IMR-90 (cell line): ENCODE data around the gene PLXNA4. TPM values are rescaled to one million over a fixed set of nuclear protein-coding genes. Genes with fewer than 3 reads are reported as not detected.

Experiments
- ATAC-seq: fragments of 200-7000 bp; cut with Tn5 transposase; 2 replicates; pipeline ENCODE4 v1.9.1; 2020; ENCODE audit warnings: low read depth, mild to moderate bottlenecking, moderate library complexity
- BruUV-seq: library from RNA; stranded (reverse); fragments of 400-500 nt; replicated peaks from 2 replicates; lab custom pipeline; 2021; lab: Mats Ljungman, UMichigan
- CTCF ChIA-PET: fragments of 300-600 bp; formaldehyde crosslinking; extraction: SDS; loops from one replicate; lab custom pipeline; 2021; ENCODE audit warnings: antibody characterized with exemption; lab: Yijun Ruan, JAX
- POLR2A ChIA-PET: fragments of 300-600 bp; sonication (Branson Sonifier 250); formaldehyde crosslinking; loops from one replicate; lab custom pipeline; 2022; ENCODE audit warnings: antibody characterized with exemption; ENCODE audit not compliant: unreplicated experiment; lab: Charles Lee
- DNase-seq: peaks from one replicate; pipeline ENCODE4 v3.0.0; 2013
- H2AFZ ChIP-seq: replicated peaks from 2 replicates; pipeline ENCODE3; 2013; ENCODE audit warnings: low read length, mild to moderate bottlenecking; ENCODE audit not compliant: poor library complexity
- H2AK5ac ChIP-seq: 2 replicates; pipeline ENCODE4 v1.6.1; 2013; ENCODE audit warnings: low read depth, low read length, inconsistent platforms
- H2AK9ac ChIP-seq: replicated peaks from 2 replicates; pipeline ENCODE3; 2013; ENCODE audit warnings: mild to moderate bottlenecking, low read depth, low read length, moderate library complexity; ENCODE audit not compliant: poor library complexity
- H2BK120ac ChIP-seq: 2 replicates; pipeline ENCODE4 v1.6.1; 2013; ENCODE audit warnings: low read depth, low read length, inconsistent platforms
- H2BK15ac ChIP-seq: 3 replicates; pipeline ENCODE4 v1.6.1; 2013; ENCODE audit warnings: low read depth, low read length, inconsistent platforms
- H2BK20ac ChIP-seq: 2 replicates; pipeline ENCODE4 v1.6.1; 2013; ENCODE audit warnings: low read depth, mild to moderate bottlenecking, inconsistent platforms, low read length, moderate library complexity
- H2BK5ac ChIP-seq: 2 replicates; pipeline ENCODE4 v1.6.1; 2013; ENCODE audit warnings: mild to moderate bottlenecking, low read depth, low read length, inconsistent platforms; ENCODE audit not compliant: poor library complexity, severe bottlenecking
- H3K14ac ChIP-seq: replicated peaks from 2 replicates; pipeline ENCODE4 v1.6.1; 2013; ENCODE audit warnings: low read depth, low read length, inconsistent platforms
- H3K18ac ChIP-seq: 2 replicates; pipeline ENCODE4 v1.6.1; 2013; ENCODE audit warnings: low read depth, low read length, control low read depth
- H3K23ac ChIP-seq: 2 replicates; pipeline ENCODE4 v1.6.1; 2013; ENCODE audit warnings: low read depth, low read length, inconsistent platforms
- H3K27ac ChIP-seq: 2 replicates; pipeline ENCODE4 v1.5.1; 2013; ENCODE audit warnings: mild to moderate bottlenecking, control low read depth, low read length; ENCODE audit not compliant: insufficient read depth
- H3K27me3 ChIP-seq: 2 replicates; pipeline ENCODE4 v1.6.1; 2013; ENCODE audit warnings: low read length; ENCODE audit not compliant: control insufficient read depth, insufficient read depth
- H3K36me3 ChIP-seq: 2 replicates; pipeline ENCODE4 v1.6.1; 2013; ENCODE audit warnings: low read length, mixed read lengths; ENCODE audit not compliant: control insufficient read depth, insufficient read depth
- H3K4ac ChIP-seq: 2 replicates; pipeline ENCODE4 v1.6.1; 2013; ENCODE audit warnings: low read depth, low read length, inconsistent platforms
- H3K4me1 ChIP-seq: 2 replicates; pipeline ENCODE4 v1.6.1; 2013; ENCODE audit warnings: low read length, mixed read lengths; ENCODE audit not compliant: control insufficient read depth, insufficient read depth
- H3K4me2 ChIP-seq: 2 replicates; pipeline ENCODE4 v1.6.1; 2013; ENCODE audit warnings: low read depth, mild to moderate bottlenecking, control low read depth, low read length, moderate library complexity
- H3K4me3 ChIP-seq: 2 replicates; pipeline ENCODE4 v1.5.1; 2013; ENCODE audit warnings: low read depth, mild to moderate bottlenecking, control low read depth, low read length, moderate library complexity; ENCODE audit not compliant: insufficient read depth
- H3K56ac ChIP-seq: 2 replicates; pipeline ENCODE4 v1.6.1; 2013; ENCODE audit warnings: low read length, inconsistent platforms; ENCODE audit not compliant: insufficient read depth; ENCODE audit errors: extremely low read depth
- H3K79me1 ChIP-seq, 2 experiments: 2 replicates each; pipeline ENCODE4 v1.6.1; 2013; ENCODE audit warnings: low read length in 2 of 2, inconsistent platforms in 1 of 2, low read depth in 1 of 2
- H3K9ac ChIP-seq: 2 replicates; pipeline ENCODE4 v1.6.1; 2013; ENCODE audit warnings: low read depth, low read length, control low read depth
- H3K9me1 ChIP-seq: 2 replicates; pipeline ENCODE4 v1.6.1; 2013; ENCODE audit warnings: low read length, inconsistent platforms; ENCODE audit not compliant: insufficient read depth
- H3K9me3 ChIP-seq: 2 replicates; pipeline ENCODE4 v1.6.1; 2013; ENCODE audit warnings: low read length; ENCODE audit not compliant: control insufficient read depth, insufficient read depth
- H4K20me1 ChIP-seq: 2 replicates; pipeline ENCODE4 v1.6.1; 2013; ENCODE audit warnings: low read length, inconsistent platforms; ENCODE audit not compliant: insufficient read depth
- H4K5ac ChIP-seq: 2 replicates; pipeline ENCODE4 v1.6.1; 2013; ENCODE audit warnings: mild to moderate bottlenecking, low read depth, low read length, control low read depth
- H4K8ac ChIP-seq, 2 experiments: 2 replicates each; pipeline ENCODE4 v1.6.1; 2013; ENCODE audit warnings: low read depth in 2 of 2, low read length in 2 of 2, control low read depth in 1 of 2, inconsistent platforms in 1 of 2
- H4K91ac ChIP-seq: 2 replicates; pipeline ENCODE4 v1.6.1; 2013; ENCODE audit warnings: low read depth, low read length, inconsistent platforms; ENCODE audit not compliant: insufficient read depth
- BHLHE40 ChIP-seq: fragments of 150-350 bp; IDR thresholded peaks from 2 replicates; pipeline ENCODE4 v1.6.1; 2016; ENCODE audit warnings: mild to moderate bottlenecking, low read depth, low read length
- CEBPB ChIP-seq: IDR thresholded peaks from 2 replicates; pipeline ENCODE4 v1.6.1; 2012; ENCODE audit warnings: low read depth, low read length, improper control_type of control experiment
- CHD1 ChIP-seq: IDR thresholded peaks from 2 replicates; pipeline ENCODE4 v1.6.1; 2012; ENCODE audit warnings: low read depth, low read length, improper control_type of control experiment
- CTCF ChIP-seq: conservative IDR thresholded peaks from 2 replicates; pipeline ENCODE4 v1.5.1; 2012; ENCODE audit warnings: mild to moderate bottlenecking, low read depth, low read length, improper control_type of control experiment
- FOS ChIP-seq: fragments of 150-350 bp; IDR thresholded peaks from 2 replicates; pipeline ENCODE4 v1.6.1; 2016; ENCODE audit warnings: low read depth, low read length
- MAFK ChIP-seq: IDR thresholded peaks from 2 replicates; pipeline ENCODE4 v1.6.1; 2012; ENCODE audit warnings: low read depth, low read length, improper control_type of control experiment
- MXI1 ChIP-seq: IDR thresholded peaks from 2 replicates; pipeline ENCODE4 v1.6.1; 2012; ENCODE audit warnings: low read depth, mild to moderate bottlenecking, low read length, moderate library complexity, borderline replicate concordance
- NFE2L2 ChIP-seq: fragments of 150-350 bp; IDR thresholded peaks from 2 replicates; pipeline ENCODE4 v1.6.1; 2016; ENCODE audit warnings: low read depth, mild to moderate bottlenecking, low read length
- POLR2A ChIP-seq: IDR thresholded peaks from 2 replicates; pipeline ENCODE4 v1.6.1; 2012; ENCODE audit warnings: mild to moderate bottlenecking, low read depth, low read length
- RAD21 ChIP-seq: IDR thresholded peaks from 2 replicates; pipeline ENCODE4 v1.6.1; 2012; ENCODE audit warnings: low read length, improper control_type of control experiment
- RCOR1 ChIP-seq: IDR thresholded peaks from 2 replicates; pipeline ENCODE4 v1.6.1; 2012; ENCODE audit warnings: mild to moderate bottlenecking, low read length, improper control_type of control experiment; ENCODE audit not compliant: insufficient replicate concordance
- SMC3 ChIP-seq: fragments of 150-350 bp; IDR thresholded peaks from 2 replicates; pipeline ENCODE4 v1.6.1; 2016; ENCODE audit warnings: low read depth, mild to moderate bottlenecking, antibody characterized with exemption, low read length, moderate library complexity
- WGBS, 2 experiments: methylation state at CpG; one replicate each; pipeline versions ENCODE4 v1.1.5 to v1.1.7; 2013; ENCODE audit warnings: missing lambda C conversion rate in 2 of 2; ENCODE audit not compliant: insufficient read length in 1 of 2; ENCODE audit errors: extremely low coverage in 2 of 2; 5-methylcytosine and 5-hydroxymethylcytosine counted together
- dilution Hi-C: fragments of 300-500 bp; cut with HindIII; formaldehyde crosslinking; loops from one replicate; pipeline ENCODE4 v1.14.3; 2018; ENCODE audit warnings: low sequenced_read_pairs; ENCODE audit not compliant: unreplicated experiment
- in situ Hi-C: fragments of 300-500 bp; cut with MboI; formaldehyde crosslinking; loops from 3 replicates; pipeline ENCODE4 v1.14.3; 2019; ENCODE audit warnings: low sequenced_read_pairs, inconsistent platforms, mixed read lengths
- intact Hi-C: fragments of 100-400 bp; cut with micrococcal nuclease; formaldehyde crosslinking; loops from 2 replicates; pipeline ENCODE4 v1.10.0; 2022
- polyA plus RNA-seq, 3 experiments: library from polyadenylated mRNA; depleted of rRNA; stranded (reverse); fragments of >200 nt; gene quantifications; 2 replicates each; pipeline ENCODE4 v1.2.3, GENCODE V29; 2012; ENCODE audit warnings: low replicate concordance in 1 of 3
- total RNA-seq: library from RNA; depleted of rRNA; stranded (reverse); fragments of >200 nt; gene quantifications from 2 replicates; pipeline ENCODE4 v1.2.3, GENCODE V29; 2012

The PLXNA4 gene
- total and polyA plus RNA-seq, 2 of the 4 experiments (the other 2 are of a cell fraction): under 0.01 TPM

- Histone ChIP-seq H2BK20ac (no peak overlapping the region), H2AFZ (no peak overlapping the region), H3K14ac (no peak overlapping the region), H4K5ac (no peak overlapping the region), H3K36me3 (no peaks in the 10 kb centered on the region), H3K4me2 (no peak overlapping the region), H2BK5ac (no peak overlapping the region), H3K4ac (no peak overlapping the region), H3K9me3 (no peaks in the 10 kb centered on the region), H2BK15ac (no peak overlapping the region), H3K23ac (no peak overlapping the region), H3K27me3 (peaks cover 41% of the 10 kb centered on the region), H3K4me3 (no peak overlapping the region), H3K4me1 (0 out of 2 replicates have a peak, but pooled peaks cover 2% of the 10 kb centered on the region), H3K56ac (no peak overlapping the region), H2BK120ac (no peak overlapping the region), H3K9ac (no peak overlapping the region), H2AK9ac (no peak overlapping the region), H4K8ac (no peak overlapping the region), H4K91ac (no peak overlapping the region), H3K79me1 (no peaks in the 10 kb centered on the region), H3K9me1 (no peaks in the 10 kb centered on the region), H3K18ac (no peak overlapping the region), H2AK5ac (no peak overlapping the region), H3K27ac (no peak overlapping the region), H4K20me1 (no peaks in the 10 kb centered on the region)
- ATAC-seq (no peak), DNase-seq (no peak)
- dilution Hi-C loops (no loop called here), in situ Hi-C loops (loop anchor here (10.0 kb wide), 1 partner anchor 248 kb away; no protein-coding TSS in a partner anchor), intact Hi-C loops (no loop called here)
- BruUV-seq: no TSS peak
- POLR2A ChIA-PET: no interaction called here
- CTCF ChIA-PET: interaction anchor here (0.6 kb wide), 1 partner anchor 1112 kb away, joined by 3 read pairs; no protein-coding TSS in a partner anchor
- WGBS, 2 experiments: no CpG with 5 or more reads among the region's 3 CpGs
- no peak for TF ChIP-seq CEBPB
- TF ChIP-seq RAD21: no peak
- no peak for TF ChIP-seq MXI1
- no peak for TF ChIP-seq SMC3
- no peak for TF ChIP-seq POLR2A
- TF ChIP-seq CHD1: no peak
- no peak for TF ChIP-seq FOS
- TF ChIP-seq BHLHE40: no peak
- no peak for TF ChIP-seq NFE2L2
- no peak for TF ChIP-seq RCOR1
- no peak for TF ChIP-seq CTCF
- no peak for TF ChIP-seq MAFK
Measured at GRCh38 chr7:132572526-132572925, 3.7 kb downstream of the PLXNA4 start.
